Astrocyte of the cerebellum (primary cell): ENCODE results near the gene STK38.

Source experiments
- DNase-seq: peaks from one replicate; pipeline ENCODE4 v3.0.0-alpha.2; 2011; ENCODE audit warnings: low read depth
- H3K4me3 ChIP-seq: 2 replicates; pipeline ENCODE4 v1.5.1; 2011; ENCODE audit warnings: mild to moderate bottlenecking, low read depth, low read length, moderate library complexity
- CTCF ChIP-seq: IDR thresholded peaks from 2 replicates; pipeline ENCODE4 v1.5.1; 2012; ENCODE audit warnings: low read length, low read depth, moderate library complexity, mild to moderate bottlenecking; ENCODE audit errors: missing control alignments
- in situ Hi-C: cut with HindIII; loops from 2 replicates; pipeline ENCODE4 v1.10.0; 2017; ENCODE audit warnings: low sequenced_read_pairs

Gene STK38

DNA sequence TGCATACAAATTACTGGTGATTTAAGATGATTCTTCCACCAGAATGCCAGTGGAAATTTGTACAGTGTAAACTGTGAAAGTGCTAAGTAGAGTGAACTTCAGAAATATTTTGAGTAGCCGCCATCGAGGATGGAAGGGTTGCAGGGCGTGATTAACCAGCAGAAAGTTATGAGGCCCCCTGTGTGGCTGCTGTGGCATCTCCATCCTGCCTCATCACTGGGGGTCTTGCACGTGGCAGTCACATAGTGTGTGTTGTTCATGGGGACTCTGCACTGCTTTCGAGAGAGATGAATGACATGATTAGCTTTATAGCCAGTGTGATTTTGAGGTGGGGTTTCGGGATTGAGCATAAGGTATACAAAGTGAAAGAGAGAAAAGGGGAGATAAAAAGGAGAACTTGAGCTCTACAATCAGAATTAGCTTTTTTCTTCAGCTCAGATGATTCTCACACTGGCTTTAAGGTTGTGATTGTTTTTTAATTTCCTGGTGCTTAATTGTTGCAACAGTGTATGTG lies 78.1 kb downstream of the STK38 start:
- in situ Hi-C loops, result no loop called here
- no peak for DNase-seq
- no peak overlapping the region for H3K4me3 ChIP-seq
- TF ChIP-seq CTCF, result no peak

GRCh38 chr6:36467625-36468024 lies 79.7 kb downstream of the STK38 start:
- in situ Hi-C loops, result no loop called here
- H3K4me3 ChIP-seq, result no peak overlapping the region
- no peak for DNase-seq
- TF ChIP-seq CTCF, result no peak

DNA sequence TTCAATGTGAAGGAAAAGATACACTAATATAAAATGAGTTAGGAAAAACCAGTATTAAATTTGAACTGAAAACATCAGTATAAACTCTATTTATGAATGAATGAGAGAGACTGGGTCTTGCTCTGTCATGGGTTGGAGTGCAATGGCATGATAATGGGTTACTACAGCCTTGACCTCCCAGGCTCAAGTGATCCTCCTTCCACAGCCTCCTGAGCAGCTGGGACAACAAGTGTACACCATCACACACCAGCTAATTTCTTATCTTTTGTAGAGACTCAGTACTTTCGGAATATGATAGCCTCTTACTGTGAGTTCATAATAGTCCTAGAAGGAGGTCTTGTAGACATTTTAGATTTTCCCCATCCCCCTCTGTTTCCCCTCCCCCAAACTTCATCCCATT lies 83.0 kb downstream of the STK38 start:
- no peak overlapping the region for H3K4me3 ChIP-seq
- TF ChIP-seq CTCF, result no peak
- in situ Hi-C loops, result no loop called here
- DNase-seq, result no peak

GRCh38 chr6:36463676-36464075 lies 83.6 kb downstream of the STK38 start:
- no peak overlapping the region for H3K4me3 ChIP-seq
- in situ Hi-C loops, result no loop called here
- no peak for TF ChIP-seq CTCF
- DNase-seq, result no peak

GRCh38 chr6:36461646-36462045 lies 85.6 kb downstream of the STK38 start:
- DNase-seq, result no peak
- no peak for TF ChIP-seq CTCF

GRCh38 chr6:36460916-36461315 lies 86.4 kb downstream of the STK38 start:
- TF ChIP-seq CTCF, result no peak
- in situ Hi-C loops, result no loop called here

More at GRCh38 chr6:36461646-36462045, 85.6 kb downstream of the STK38 start:
- H3K4me3 ChIP-seq, result no peak overlapping the region
- in situ Hi-C loops, result no loop called here

GRCh38 chr6:36459501-36459900 lies 87.8 kb downstream of the STK38 start:
- no peak overlapping the region for H3K4me3 ChIP-seq
- DNase-seq, result no peak
- TF ChIP-seq CTCF, result no peak
- in situ Hi-C loops, result no loop called here

More at GRCh38 chr6:36460916-36461315, 86.4 kb downstream of the STK38 start:
- H3K4me3 ChIP-seq, result no peak overlapping the region
- DNase-seq, result no peak
